SK-N-SH (cell line): Measurements from ENCODE around the gene COL4A3. TPM values are rescaled to one million over a fixed set of nuclear protein-coding genes. Genes with fewer than 3 reads are reported as not detected.

ENCODE experiments used
- CTCF ChIA-PET: fragments of 300-600, 350-600 bp; formaldehyde crosslinking; extraction: SDS; loops from one replicate; lab custom pipeline; 2021; lab: Yijun Ruan, JAX
- POLR2A ChIA-PET: fragments of 350-600 bp; sonication (Branson Sonifier 250); formaldehyde crosslinking; extraction: SDS; loops from one replicate; lab custom pipeline; 2020; ENCODE audit warnings: antibody characterized with exemption, inconsistent platforms; lab: Yijun Ruan, JAX
- DNase-seq: peaks from one replicate; pipeline ENCODE4 v3.0.0; 2012
- H2AFZ ChIP-seq: fragments of 200-600 bp; sonication (generic); 2 replicates; pipeline ENCODE4 v1.8.1; 2016; ENCODE audit warnings: antibody characterized with exemption, mild to moderate bottlenecking, low read depth
- H3F3A ChIP-seq: fragments of 200-600 bp; sonication (generic); replicated peaks from 2 replicates; pipeline ENCODE3; 2016; ENCODE audit warnings: antibody characterized with exemption, mild to moderate bottlenecking; ENCODE audit not compliant: insufficient read depth
- H3K27ac ChIP-seq, 2 experiments: fragments of 200-500 bp in 1 of 2; fragments of 200-600 bp in 1 of 2; sonication (Bioruptor generic) in 1 of 2; sonication (generic), shearing (Covaris generic) in 1 of 2; 2 replicates each; pipeline versions ENCODE4 v1.5.1 to v1.6.1; 2014 to 2016; ENCODE audit warnings: low read depth in 2 of 2, inconsistent platforms in 1 of 2, low read length in 1 of 2, mild to moderate bottlenecking in 1 of 2, mixed read lengths in 1 of 2
- H3K27me3 ChIP-seq: fragments of 200-600 bp; sonication (generic), shearing (Covaris generic); 2 replicates; pipeline ENCODE4 v1.6.1; 2016; ENCODE audit warnings: mixed run types; ENCODE audit not compliant: insufficient read depth
- H3K36me3 ChIP-seq, 2 experiments: fragments of 200-500 bp in 1 of 2; fragments of 200-600 bp in 1 of 2; sonication (Bioruptor generic) in 1 of 2; sonication (generic) in 1 of 2; replicated peaks in 1 of 2; 2 replicates each; pipeline versions ENCODE3 to v1.5.1; 2014 to 2016; ENCODE audit warnings: low read length in 1 of 2, mild to moderate bottlenecking in 1 of 2; ENCODE audit not compliant: insufficient read depth in 2 of 2, control insufficient read depth in 1 of 2
- H3K4me1 ChIP-seq, 2 experiments: fragments of 200-500 bp in 1 of 2; fragments of 200-600 bp in 1 of 2; sonication (Bioruptor generic) in 1 of 2; sonication (generic), shearing (Covaris generic) in 1 of 2; 2 replicates each; pipeline versions ENCODE4 v1.5.1 to v1.6.1; 2014 to 2016; ENCODE audit warnings: low read depth in 1 of 2, low read length in 1 of 2, mixed run types in 1 of 2; ENCODE audit not compliant: insufficient read depth in 2 of 2, control insufficient read depth in 1 of 2
- H3K4me2 ChIP-seq: fragments of 200-600 bp; sonication (generic), shearing (Covaris generic); 2 replicates; pipeline ENCODE4 v1.6.1; 2017; ENCODE audit warnings: mixed run types
- H3K4me3 ChIP-seq, 2 experiments: fragments of 200-500 bp in 1 of 2; fragments of 200-600 bp in 1 of 2; sonication (Bioruptor generic) in 1 of 2; sonication (generic), shearing (Covaris generic) in 1 of 2; 2 replicates each; pipeline versions ENCODE4 v1.5.1 to v1.8.1; 2014 to 2016; ENCODE audit warnings: low read depth in 2 of 2, inconsistent platforms in 1 of 2, low read length in 1 of 2, mild to moderate bottlenecking in 1 of 2, mixed read lengths in 1 of 2, moderate library complexity in 1 of 2
- H3K79me2 ChIP-seq: fragments of 200-600 bp; sonication (generic); 2 replicates; pipeline ENCODE4 v1.8.1; 2017; ENCODE audit warnings: mild to moderate bottlenecking; ENCODE audit not compliant: insufficient read depth
- H3K9ac ChIP-seq: fragments of 200-600 bp; sonication (generic); 2 replicates; pipeline ENCODE4 v1.6.1; 2017; ENCODE audit warnings: mixed run types
- H3K9me2 ChIP-seq: fragments of 200-600 bp; sonication (generic); 2 replicates; pipeline ENCODE4 v1.6.1; 2017; ENCODE audit warnings: mixed run types
- H3K9me3 ChIP-seq: fragments of 200-600 bp; sonication (generic); 2 replicates; pipeline ENCODE4 v1.6.1; 2017; ENCODE audit warnings: mixed run types, mild to moderate bottlenecking, moderate library complexity
- H4K20me1 ChIP-seq: fragments of 200-600 bp; sonication (generic); 2 replicates; pipeline ENCODE4 v1.6.1; 2017; ENCODE audit warnings: mild to moderate bottlenecking, mixed run types; ENCODE audit not compliant: insufficient read depth
- CTCF ChIP-seq: fragments of 200-600 bp; sonication (generic); IDR thresholded peaks from 2 replicates; pipeline ENCODE4 v1.6.1; 2017; ENCODE audit warnings: antibody characterized with exemption, mild to moderate bottlenecking, moderate library complexity
- ELF1 ChIP-seq: IDR thresholded peaks from 2 replicates; pipeline ENCODE4 v1.4.0; 2012
- EZH2phosphoT487 ChIP-seq: fragments of 200-600 bp; sonication (generic); IDR thresholded peaks from 2 replicates; pipeline ENCODE4 v1.6.1; 2017; ENCODE audit warnings: low read depth, mixed run types, mild to moderate bottlenecking, antibody characterized with exemption, moderate library complexity, borderline replicate concordance
- FOSL2 ChIP-seq: IDR thresholded peaks from 2 replicates; pipeline ENCODE4 v1.4.0; 2012; ENCODE audit warnings: low read depth, mild to moderate bottlenecking, moderate library complexity, borderline replicate concordance
- FOXM1 ChIP-seq: IDR thresholded peaks from 2 replicates; pipeline ENCODE4 v1.4.0; 2012; ENCODE audit warnings: low read depth, mild to moderate bottlenecking
- GATA2 ChIP-seq: sonication (generic); formaldehyde crosslinking; IDR thresholded peaks from 2 replicates; pipeline ENCODE4 v1.5.0; 2020; ENCODE audit warnings: mild to moderate bottlenecking, missing genetic modification reagents
- IRF3 ChIP-seq: fragments of 150-350 bp; IDR thresholded peaks from 2 replicates; pipeline ENCODE4 v1.6.1; 2016; ENCODE audit warnings: mild to moderate bottlenecking, low read depth, low read length
- JUND ChIP-seq: IDR thresholded peaks from 2 replicates; pipeline ENCODE4 v1.4.0; 2012
- MEF2A ChIP-seq: IDR thresholded peaks from 2 replicates; pipeline ENCODE4 v1.4.0; 2012; ENCODE audit warnings: low read depth, borderline replicate concordance
- MXI1 ChIP-seq: IDR thresholded peaks from 2 replicates; pipeline ENCODE4 v1.6.1; 2012; ENCODE audit warnings: mild to moderate bottlenecking, low read depth, low read length, improper control_type of control experiment
- NFIC ChIP-seq: IDR thresholded peaks from 2 replicates; pipeline ENCODE4 v1.4.0; 2012; ENCODE audit warnings: borderline replicate concordance
- NRF1 ChIP-seq: IDR thresholded peaks from 2 replicates; pipeline ENCODE4 v1.6.1; 2012; ENCODE audit warnings: low read depth, mild to moderate bottlenecking, low read length
- POLR2AphosphoS5 ChIP-seq: IDR thresholded peaks from 2 replicates; pipeline ENCODE4 v1.6.1; 2012; ENCODE audit warnings: low read depth, low read length
- RAD21 ChIP-seq: IDR thresholded peaks from 2 replicates; pipeline ENCODE4 v1.6.1; 2012; ENCODE audit warnings: mild to moderate bottlenecking, low read length
- REST ChIP-seq: IDR thresholded peaks from 2 replicates; pipeline ENCODE4 v1.6.1; 2012; ENCODE audit warnings: mild to moderate bottlenecking, low read depth, low read length, moderate library complexity
- RFX5 ChIP-seq: IDR thresholded peaks from 2 replicates; pipeline ENCODE4 v1.6.1; 2012; ENCODE audit warnings: mild to moderate bottlenecking, improper control_type of control experiment, low read length
- WGBS: methylation state at CpG from one replicate; pipeline ENCODE4 v1.1.6; 2017; ENCODE audit warnings: low lambda C conversion rate; 5-methylcytosine and 5-hydroxymethylcytosine counted together
- polyA plus RNA-seq, 3 experiments: library from polyadenylated mRNA; depleted of rRNA; stranded (reverse); fragments of >200 nt; gene quantifications; 2 replicates each; pipeline ENCODE4 v1.2.3, GENCODE V29; 2012
- TF ChIP-seq, protein P1 (sequence below): IDR thresholded peaks from 2 replicates; pipeline ENCODE4 v1.4.0; 2012; ENCODE audit warnings: low read depth, borderline replicate concordance

The COL4A3 gene
- polyA plus RNA-seq, 1 of the 3 experiments (the other 2 are of a cell fraction) = not detected

DNA sequence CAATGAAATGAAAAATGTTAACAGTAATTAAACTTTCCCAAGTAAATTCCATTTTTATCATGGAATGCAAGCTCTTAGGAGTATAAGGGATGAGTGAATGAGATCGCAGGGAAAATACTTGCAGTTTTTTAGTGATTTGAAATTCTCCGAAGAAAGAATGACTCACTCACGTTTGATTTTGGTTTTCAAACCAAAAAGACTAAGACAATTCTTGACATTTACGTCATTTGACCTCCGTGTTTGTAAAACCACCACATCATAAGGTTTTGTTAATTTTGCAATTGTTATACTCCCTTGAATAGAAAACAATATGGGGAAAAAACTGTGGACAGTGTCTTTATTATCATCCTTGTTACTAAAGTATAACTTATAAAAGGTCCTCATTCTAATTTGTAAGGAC lies 29.8 kb upstream of the COL4A3 start (continued):
- TF ChIP-seq FOXM1 = no peak

GRCh38 chr2:227141301-227141700 lies 23.1 kb upstream of the COL4A3 start:
- Histone ChIP-seq H3K4me2 (no peak overlapping the region), H3K27ac (no peak overlapping the region), H3K9me3 (no peaks in the 10 kb centered on the region), H3K79me2 (no peaks in the 10 kb centered on the region), H3K9me2 (no peaks in the 10 kb centered on the region), H3F3A (no peaks in the 10 kb centered on the region), H4K20me1 (no peaks in the 10 kb centered on the region), H3K4me3 (no peak overlapping the region), H3K4me1 (no peaks in the 10 kb centered on the region), H3K27me3 (peaks cover 7% of the 10 kb centered on the region; the same call in 1 of the 2 replicates), H3K9ac (no peak overlapping the region), H2AFZ (no peak overlapping the region), H3K36me3 (no peaks in the 10 kb centered on the region)
- DNase-seq = no peak
- POLR2A ChIA-PET = no interaction called here
- WGBS = 63% methylated on average over 4 of the region's 4 CpGs
- CTCF ChIA-PET = interaction anchor here (0.9 kb wide), 1 partner anchor 86 kb away, joined by 4 read pairs; no protein-coding TSS in a partner anchor
- TF ChIP-seq JUND = no peak
- TF ChIP-seq NFIC = no peak

DNA sequence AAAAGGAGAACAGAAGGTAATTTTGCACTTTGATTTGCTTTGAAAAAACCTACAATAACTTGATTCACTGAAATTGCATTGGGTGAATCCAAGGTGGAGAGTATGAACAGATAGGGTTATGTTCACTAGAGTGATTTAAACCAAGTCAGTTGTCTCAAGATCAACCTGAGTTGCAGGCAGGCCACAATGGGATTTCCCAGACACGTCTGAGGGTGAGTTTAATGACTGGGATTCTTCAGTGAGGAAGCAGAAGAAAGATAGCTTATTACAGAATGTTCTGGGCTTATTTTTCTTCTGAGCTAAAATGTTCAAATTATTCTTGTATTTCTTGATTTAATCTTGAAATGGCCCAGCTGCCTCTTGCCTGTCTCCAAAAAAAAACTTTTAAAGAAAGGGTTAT lies 20.5 kb upstream of the COL4A3 start:
- Histone ChIP-seq H3F3A (no peaks in the 10 kb centered on the region), H3K4me3 (no peak overlapping the region), H3K36me3 (no peaks in the 10 kb centered on the region), H4K20me1 (no peaks in the 10 kb centered on the region), H3K4me1 (no peaks in the 10 kb centered on the region), H3K27me3 (peaks cover 11% of the 10 kb centered on the region; the same call in 1 of the 2 replicates), H2AFZ (no peak overlapping the region), H3K9me3 (no peaks in the 10 kb centered on the region; the same call in 1 of the 2 replicates), H3K79me2 (no peaks in the 10 kb centered on the region), H3K27ac (no peak overlapping the region), H3K9ac (no peak overlapping the region), H3K4me2 (no peak overlapping the region), H3K9me2 (no peaks in the 10 kb centered on the region)
- CTCF ChIA-PET = interaction anchor here (1.3 to 1.6 kb wide), 2 partner anchors 13 to 94 kb away, joined by 3 to 5 read pairs; no protein-coding TSS in a partner anchor
- no peak for DNase-seq
- POLR2A ChIA-PET = no interaction called here
- TF ChIP-seq FOXM1 (no peak), EZH2phosphoT487 (no peak), POLR2AphosphoS5 (no peak), FOSL2 (no peak), RAD21 (no peak), NFIC (no peak), NRF1 (no peak), ELF1 (no peak), REST (no peak), CTCF (no peak), MXI1 (no peak), RFX5 (no peak), GATA2 (CRISPR knock-in tag) (no peak), IRF3 (no peak), MEF2A (no peak)
- TF ChIP-seq, protein P1, sequence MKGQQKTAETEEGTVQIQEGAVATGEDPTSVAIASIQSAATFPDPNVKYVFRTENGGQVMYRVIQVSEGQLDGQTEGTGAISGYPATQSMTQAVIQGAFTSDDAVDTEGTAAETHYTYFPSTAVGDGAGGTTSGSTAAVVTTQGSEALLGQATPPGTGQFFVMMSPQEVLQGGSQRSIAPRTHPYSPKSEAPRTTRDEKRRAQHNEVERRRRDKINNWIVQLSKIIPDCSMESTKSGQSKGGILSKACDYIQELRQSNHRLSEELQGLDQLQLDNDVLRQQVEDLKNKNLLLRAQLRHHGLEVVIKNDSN = no peak
- 6% methylated on average over 1 of the region's 1 CpG for WGBS
